Stimulated activated CD4-positive, alpha-beta T cell treated with anti-CD3 and anti-CD28 coated beads, Interleukin-15, amount 100 ng/mL, for 24 hours (primary cell): ENCODE results near the gene ARID3B.
"Not testable (repeated sequence)": the region's sequence is repeated elsewhere in the genome, so short reads cannot be mapped to it uniquely, and the experiment has no call there.

Experiments used
- DNase-seq: peaks from one replicate; pipeline ENCODE4 v3.0.0-alpha.2; 2020

ARID3B gene

GRCh38 chr15:74624020-74624602, 83.1 kb downstream of the ARID3B start:
- no peak for DNase-seq

GRCh38 chr15:74625693-74626092, 84.7 kb downstream of the ARID3B start:
- DNase-seq: no peak

GRCh38 chr15:74626336-74626735, 85.3 kb downstream of the ARID3B start:
- DNase-seq: no peak

DNA sequence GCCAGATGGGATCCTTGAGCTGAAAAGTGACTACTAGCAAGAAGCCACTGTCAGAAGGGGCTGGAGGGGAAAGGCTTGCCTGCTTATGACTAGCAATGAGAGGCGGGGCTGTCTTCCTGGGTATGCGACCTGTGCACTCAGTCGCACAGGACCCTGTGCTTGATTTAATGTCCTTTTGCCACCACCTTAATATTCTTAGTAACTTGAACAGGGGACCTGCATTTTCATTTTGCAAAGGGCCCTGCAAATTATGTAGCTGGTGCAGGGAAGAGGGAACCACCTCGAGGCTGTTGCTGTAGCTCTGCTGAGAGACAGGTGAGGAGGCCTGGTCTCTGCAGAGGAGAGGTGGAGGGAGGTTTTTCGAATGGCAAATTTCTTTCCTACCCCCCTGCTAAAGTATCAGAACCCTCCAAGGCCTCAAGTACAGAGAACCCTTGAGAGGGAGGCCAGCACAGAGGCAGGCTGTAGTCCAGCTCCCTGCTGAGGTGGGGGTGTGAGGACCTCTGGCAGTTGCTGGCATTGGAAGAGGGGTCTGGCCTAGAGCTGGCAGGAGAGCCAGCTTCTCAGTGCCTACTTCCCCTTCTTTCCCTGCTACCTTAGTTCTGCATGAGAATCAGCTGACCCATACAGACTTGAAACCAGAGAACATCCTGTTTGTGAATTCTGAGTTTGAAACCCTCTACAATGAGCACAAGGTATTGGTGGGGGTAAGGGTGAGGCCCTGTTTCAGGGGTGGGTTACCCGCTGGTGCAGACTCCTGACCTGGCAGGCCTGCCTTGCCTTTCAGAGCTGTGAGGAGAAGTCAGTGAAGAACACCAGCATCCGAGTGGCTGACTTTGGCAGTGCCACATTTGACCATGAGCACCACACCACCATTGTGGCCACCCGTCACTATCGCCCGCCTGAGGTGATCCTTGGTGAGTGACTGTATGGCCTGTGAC, 86.0 kb downstream of the ARID3B start:
- DNase-seq: no peak

GRCh38 chr15:74627766-74628165, 86.7 kb downstream of the ARID3B start:
- no peak for DNase-seq

GRCh38 chr15:74628199-74628598, 87.2 kb downstream of the ARID3B start:
- DNase-seq: no peak

DNA sequence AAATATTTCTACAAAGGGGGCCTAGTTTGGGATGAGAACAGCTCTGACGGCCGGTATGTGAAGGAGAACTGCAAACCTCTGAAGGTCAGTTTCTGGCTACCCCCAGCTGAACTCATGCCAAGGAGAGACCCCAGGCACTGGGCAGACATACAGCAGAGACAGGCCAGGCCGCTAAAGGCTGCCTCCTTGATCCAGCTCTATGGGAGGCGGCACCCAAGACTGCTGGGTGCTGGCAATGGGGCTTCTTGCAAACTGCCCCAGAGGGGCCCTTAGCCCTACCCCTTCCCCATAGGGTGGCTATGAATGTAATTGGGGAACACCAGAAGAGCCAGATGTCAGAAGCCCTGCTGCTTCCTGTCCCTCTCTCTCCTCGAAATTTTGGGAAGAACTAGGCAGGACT, 87.9 kb downstream of the ARID3B start:
- DNase-seq: no peak

- not testable (repeated sequence) for DNase-seq
Observed at GRCh38 chr15:74629696-74630095, 88.7 kb downstream of the ARID3B start.

GRCh38 chr15:74630284-74631086, 89.5 kb downstream of the ARID3B start:
- DNase-seq: no peak

DNA sequence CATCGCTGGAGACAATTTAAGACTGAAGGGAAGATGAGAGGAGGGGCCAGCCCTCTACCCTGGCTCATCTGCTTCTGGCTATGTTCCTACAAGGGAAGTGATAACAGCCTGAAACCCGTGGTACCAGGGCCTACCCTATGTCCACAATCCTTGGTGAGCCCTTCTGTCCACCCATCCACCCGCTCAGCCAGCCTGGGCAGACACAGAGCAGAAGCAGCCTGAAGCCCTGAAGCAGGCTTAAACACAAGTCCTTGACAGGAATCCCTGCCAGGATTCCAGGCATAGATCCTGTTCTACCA, 90.0 kb downstream of the ARID3B start:
- DNase-seq: no peak

DNA sequence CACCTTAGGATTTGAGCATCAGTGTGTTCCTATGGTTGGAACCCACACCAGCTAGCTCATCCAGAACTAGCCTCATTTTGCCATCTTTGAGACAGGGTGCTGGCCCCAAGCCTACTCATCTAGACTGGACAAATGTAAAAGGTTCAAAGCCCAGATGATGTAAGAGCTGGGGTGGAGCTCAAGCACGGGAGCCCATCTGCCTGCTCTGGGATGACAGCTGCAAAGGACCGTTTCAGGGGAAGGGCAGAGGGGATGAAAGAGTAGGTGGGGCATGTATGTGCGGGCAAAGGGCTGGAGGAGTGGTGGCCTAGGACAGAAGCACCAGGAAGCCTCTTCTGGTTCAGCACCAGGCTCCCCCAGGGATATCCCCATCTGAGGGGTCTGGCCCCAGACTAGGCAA, 90.4 kb downstream of the ARID3B start:
- no peak for DNase-seq

- DNase-seq: peak; percentile 75
Observed at GRCh38 chr15:74631935-74632560, 91.0 kb downstream of the ARID3B start.

- no peak for DNase-seq
Observed at GRCh38 chr15:74632601-74633000, 91.6 kb downstream of the ARID3B start.

- no peak for DNase-seq
Observed at GRCh38 chr15:74633781-74634180, 92.8 kb downstream of the ARID3B start.

- peak; percentile 79 for DNase-seq
Observed at GRCh38 chr15:74635228-74635627, 94.2 kb downstream of the ARID3B start.

- no peak for DNase-seq
Observed at GRCh38 chr15:74636984-74637383, 96.0 kb downstream of the ARID3B start.

DNA sequence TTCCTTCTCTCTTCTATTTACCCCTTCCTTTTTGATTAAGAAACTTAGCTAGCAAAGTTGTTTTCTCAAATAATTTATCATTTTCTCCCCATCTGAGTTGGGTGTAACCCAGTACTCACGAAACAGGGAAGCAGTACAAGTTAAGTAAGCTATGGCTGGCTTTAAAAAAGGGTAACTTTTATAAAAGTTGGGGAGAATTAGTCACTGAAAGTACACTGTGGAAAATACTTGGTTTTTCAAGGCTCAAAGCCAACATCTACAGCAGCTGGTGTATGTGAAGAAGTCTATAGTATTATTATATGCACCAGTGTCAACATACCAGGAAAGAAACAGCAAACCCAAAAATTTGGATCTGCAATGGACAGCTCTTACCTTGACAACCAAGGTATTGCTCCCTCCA, 100.1 kb downstream of the ARID3B start:
- DNase-seq: no peak

DNA sequence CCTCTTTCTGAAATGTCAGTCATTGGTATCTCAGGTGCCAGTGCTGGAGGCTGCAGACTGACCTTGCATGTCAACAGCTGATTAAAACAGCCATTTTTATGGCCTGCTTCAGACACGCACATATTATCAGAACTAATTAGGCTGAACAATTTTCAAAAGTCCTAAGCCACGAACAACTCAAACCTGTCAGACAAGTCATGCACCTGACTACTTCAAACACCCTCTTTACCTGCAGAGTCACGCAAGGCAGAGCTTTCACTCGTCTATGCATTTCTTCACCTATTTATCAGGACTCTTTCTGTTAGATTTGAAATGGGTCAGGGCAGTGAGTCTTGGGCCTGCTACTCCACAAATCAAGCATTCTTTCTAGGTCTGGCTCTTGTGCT, 101.3 kb downstream of the ARID3B start:
- DNase-seq: no peak

DNA sequence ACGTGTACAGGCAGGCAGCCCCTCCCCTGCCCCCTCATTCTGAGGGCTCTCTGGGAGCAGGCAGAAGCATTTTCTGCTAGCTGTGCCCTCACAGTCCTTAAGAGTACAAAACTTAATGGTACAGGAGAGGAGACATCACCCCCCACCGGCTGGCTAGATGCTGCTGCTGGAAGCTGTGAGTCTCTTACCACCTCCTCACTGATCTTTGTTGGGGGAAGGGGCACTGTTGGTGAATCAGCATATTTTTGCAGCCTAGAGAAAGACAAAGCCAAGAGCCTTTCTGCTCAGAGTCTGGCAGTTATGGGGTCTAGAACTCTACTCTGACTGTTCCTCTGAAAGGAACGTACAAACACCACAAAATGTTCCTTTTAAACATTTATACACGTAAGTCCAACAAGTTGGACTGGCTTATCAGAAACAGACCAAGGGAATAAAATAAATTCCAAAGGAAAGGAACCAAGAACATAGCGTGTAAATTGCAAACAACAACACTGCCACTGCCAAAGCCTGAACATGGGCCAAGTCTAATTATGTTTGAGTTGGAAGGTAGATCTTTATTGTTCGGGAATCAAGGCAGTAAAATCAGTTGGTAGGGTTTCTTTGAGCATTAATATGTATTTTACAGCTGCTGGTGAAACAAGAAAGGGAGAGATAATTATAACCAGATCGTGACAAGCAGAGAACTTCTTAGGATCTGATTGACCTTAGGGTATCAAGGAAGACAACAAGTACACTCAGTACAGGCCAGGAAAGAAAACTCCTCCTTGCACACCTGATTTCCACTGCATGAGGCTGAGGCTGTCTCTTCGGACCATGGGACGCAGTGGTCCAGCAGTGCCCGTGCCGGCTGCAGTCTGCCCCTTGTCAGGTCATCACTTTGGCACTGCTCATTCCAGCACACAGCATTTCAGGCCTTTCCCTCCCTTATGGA, 102.0 kb downstream of the ARID3B start:
- DNase-seq: no peak

DNA sequence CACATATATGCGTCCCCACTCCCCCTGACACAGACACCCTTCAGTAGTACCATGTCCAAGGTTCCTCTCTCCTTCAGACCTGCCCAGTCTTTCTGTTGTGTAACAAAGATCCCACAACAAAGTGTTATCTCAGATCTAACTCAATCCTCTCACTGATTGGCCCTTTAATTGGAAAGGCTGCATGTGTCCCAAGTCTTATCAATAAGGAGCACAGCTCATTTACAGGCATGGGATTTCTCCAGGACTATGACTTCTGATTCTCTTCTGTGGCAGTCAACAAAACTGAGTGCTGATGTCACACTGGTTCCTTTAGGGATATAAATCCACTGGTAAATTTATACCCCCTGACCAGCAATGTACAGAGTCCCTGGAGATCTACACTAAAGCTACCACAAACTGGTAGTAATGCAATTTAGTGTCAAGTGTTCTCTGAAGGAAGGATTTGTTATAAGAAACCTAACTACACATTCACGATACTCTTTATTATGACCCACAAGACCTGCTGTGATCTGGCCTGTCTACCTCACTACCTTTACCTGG, 102.7 kb downstream of the ARID3B start:
- no peak for DNase-seq

DNA sequence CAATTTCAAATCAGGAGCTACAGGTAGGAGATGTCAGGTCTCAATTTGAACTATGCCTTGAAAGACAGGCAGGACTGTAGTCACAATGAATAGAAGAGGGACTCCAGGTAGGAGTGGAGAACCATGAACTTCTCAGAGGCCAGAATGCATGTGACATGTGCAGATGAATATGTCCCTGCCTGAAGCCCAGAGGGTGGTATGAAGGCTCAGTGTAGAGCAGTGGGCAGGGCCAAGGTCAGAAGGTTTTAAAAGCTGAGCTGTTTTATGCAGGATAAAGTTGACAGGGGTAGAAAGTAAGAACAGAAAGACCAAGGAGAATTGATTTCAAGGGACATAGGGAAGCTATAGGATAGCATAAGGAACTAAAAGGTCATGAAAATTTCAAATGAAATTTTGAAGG, 105.5 kb downstream of the ARID3B start:
- DNase-seq: no peak
